ENCODE results near the gene SYNGAP1.

- TF ChIP-seq CTCF (IDR thresholded peaks at IDR 0.05; ENCODE audit: low read length) (no peak), EZH2 (optimal IDR thresholded peaks at IDR 0.05; ENCODE audit: low read depth, low read length) (no peak), EZH2phosphoT487 (IDR thresholded peaks at IDR 0.05; ENCODE audit: low read length) (no peak)
Observed at GRCh38 chr6:33488339-33488738, 68.5 kb downstream of the SYNGAP1 start.

Data from MM.1S (cell line).